T-helper 9 cell (primary cell): ENCODE measurements around the gene ECT2.
"Not testable (repeated sequence)": the region's sequence is repeated elsewhere in the genome, so short reads cannot be mapped to it uniquely, and the experiment has no call there.

ENCODE experiments used
- DNase-seq: peaks from one replicate; pipeline ENCODE4 v3.0.0-alpha.2; 2020
- total RNA-seq, 2 donors: gene quantifications; one replicate each; lab custom pipeline; 2026; lab: John Stamatoyannopoulos, UW

The ECT2 gene
- total RNA-seq = 4.6 to 9.6 reads per million in 2 donors

- DNase-seq = peak; percentile 95
Measured at GRCh38 chr3:172750368-172751174, at the start of gene ECT2. Gene ECT2 (plus strand): TSS chr3:172750726. CDS start chr3:172754531, 3,805 bp downstream.

- no peak for DNase-seq
Measured at GRCh38 chr3:172700936-172701455, 49.5 kb upstream of the ECT2 start.

- DNase-seq = no peak
Measured at GRCh38 chr3:172701751-172702150, 48.8 kb upstream of the ECT2 start.

GRCh38 chr3:172702256-172702655 is 48.3 kb upstream of the ECT2 start:
- no peak for DNase-seq

GRCh38 chr3:172702731-172703130 is 47.8 kb upstream of the ECT2 start:
- DNase-seq = not testable (repeated sequence)

GRCh38 chr3:172704001-172704400 is 46.5 kb upstream of the ECT2 start:
- DNase-seq = no peak

GRCh38 chr3:172705170-172705569 is 45.4 kb upstream of the ECT2 start:
- DNase-seq = no peak

- no peak for DNase-seq
Measured at GRCh38 chr3:172707030-172707429, 43.5 kb upstream of the ECT2 start.

- DNase-seq = no peak
Measured at GRCh38 chr3:172707967-172708366, 42.6 kb upstream of the ECT2 start.

GRCh38 chr3:172708921-172709773 is 41.4 kb upstream of the ECT2 start:
- DNase-seq = no peak

- DNase-seq = no peak
Measured at GRCh38 chr3:172709774-172710663, 40.5 kb upstream of the ECT2 start.

GRCh38 chr3:172710664-172711453 is 39.7 kb upstream of the ECT2 start, which contains the start of gene NCEH1:
Gene NCEH1 (minus strand): TSS chr3:172711067. CDS start chr3:172710984, 83 bp downstream.
- DNase-seq = peak; percentile 49

GRCh38 chr3:172711454-172711795 is 39.1 kb upstream of the ECT2 start:
- no peak for DNase-seq

- no peak for DNase-seq
Measured at GRCh38 chr3:172713316-172713715, 37.2 kb upstream of the ECT2 start.

- DNase-seq = no peak
Measured at GRCh38 chr3:172716476-172716875, 34.0 kb upstream of the ECT2 start.

GRCh38 chr3:172717493-172718088 is 32.9 kb upstream of the ECT2 start:
- no peak for DNase-seq

GRCh38 chr3:172722536-172723040 is 27.9 kb upstream of the ECT2 start:
- not testable (repeated sequence) for DNase-seq

GRCh38 chr3:172726380-172726779 is 24.1 kb upstream of the ECT2 start:
- DNase-seq = no peak

GRCh38 chr3:172735014-172735413 is 15.5 kb upstream of the ECT2 start:
- DNase-seq = no peak

GRCh38 chr3:172739462-172739861 is 11.1 kb upstream of the ECT2 start:
- DNase-seq = no peak

GRCh38 chr3:172746475-172746874 is 4.1 kb upstream of the ECT2 start:
- no peak for DNase-seq
